ENCODE data around the gene PREPL.

GRCh38 chr2:44283116-44283666 is 78.1 kb downstream of the PREPL start:
- TF ChIP-seq CTCF (IDR thresholded peaks at IDR 0.05; ENCODE audit: low read depth, low read length), result no peak
- no peak for TF ChIP-seq EZH2phosphoT487 (IDR thresholded peaks at IDR 0.05; ENCODE audit: low read depth)
